Fibroblast of lung (primary cell): ENCODE measurements around the gene TSPAN5.

Experiments
- EZH2 ChIP-seq: IDR thresholded peaks from 2 replicates; pipeline ENCODE4 v1.5.1; 2012; ENCODE audit warnings: low read length, control low read depth, mild to moderate bottlenecking; ENCODE audit errors: missing control alignments
- TF ChIP-seq, protein P1 (sequence below), 2 donors: IDR thresholded peaks in 1 of 2; conservative IDR thresholded peaks in 1 of 2; 1 replicate in 1 of 2; 2 replicates in 1 of 2; pipeline ENCODE4 v1.5.1; 2011 to 2012; ENCODE audit warnings: low read length in 2 of 2, control low read depth in 1 of 2, inconsistent platforms in 1 of 2, low read depth in 1 of 2, mild to moderate bottlenecking in 1 of 2

DNA sequence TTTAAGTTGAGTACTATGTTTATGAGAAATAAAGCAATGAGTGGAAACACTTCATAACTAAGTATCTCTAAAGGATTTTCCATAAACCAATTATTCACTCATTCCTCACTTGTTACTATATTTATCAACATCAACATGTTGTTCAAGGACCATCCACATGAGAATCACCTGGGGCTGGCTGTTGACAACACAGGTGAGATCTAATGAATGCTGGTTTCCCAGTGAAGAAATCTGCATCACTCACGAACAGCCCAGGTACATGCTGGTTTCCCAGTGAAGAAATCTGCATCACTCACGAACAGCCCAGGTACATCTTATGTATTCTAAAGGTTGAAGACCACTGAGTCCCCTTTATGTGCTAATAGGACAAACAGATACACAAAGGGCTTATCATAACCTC is 32.5 kb downstream of the TSPAN5 start:
- TF ChIP-seq, protein P1, sequence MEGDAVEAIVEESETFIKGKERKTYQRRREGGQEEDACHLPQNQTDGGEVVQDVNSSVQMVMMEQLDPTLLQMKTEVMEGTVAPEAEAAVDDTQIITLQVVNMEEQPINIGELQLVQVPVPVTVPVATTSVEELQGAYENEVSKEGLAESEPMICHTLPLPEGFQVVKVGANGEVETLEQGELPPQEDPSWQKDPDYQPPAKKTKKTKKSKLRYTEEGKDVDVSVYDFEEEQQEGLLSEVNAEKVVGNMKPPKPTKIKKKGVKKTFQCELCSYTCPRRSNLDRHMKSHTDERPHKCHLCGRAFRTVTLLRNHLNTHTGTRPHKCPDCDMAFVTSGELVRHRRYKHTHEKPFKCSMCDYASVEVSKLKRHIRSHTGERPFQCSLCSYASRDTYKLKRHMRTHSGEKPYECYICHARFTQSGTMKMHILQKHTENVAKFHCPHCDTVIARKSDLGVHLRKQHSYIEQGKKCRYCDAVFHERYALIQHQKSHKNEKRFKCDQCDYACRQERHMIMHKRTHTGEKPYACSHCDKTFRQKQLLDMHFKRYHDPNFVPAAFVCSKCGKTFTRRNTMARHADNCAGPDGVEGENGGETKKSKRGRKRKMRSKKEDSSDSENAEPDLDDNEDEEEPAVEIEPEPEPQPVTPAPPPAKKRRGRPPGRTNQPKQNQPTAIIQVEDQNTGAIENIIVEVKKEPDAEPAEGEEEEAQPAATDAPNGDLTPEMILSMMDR (conservative IDR thresholded peaks at IDR 0.05 in 1 of 2, IDR thresholded peaks at IDR 0.05 in 1 of 2; ENCODE audit: low read depth in 1 of 2, low read length in 2 of 2), result no peak
- TF ChIP-seq EZH2, result no peak
